ENCODE results near the gene SCAND1.
"Not testable (repeated sequence)": the region's sequence is repeated elsewhere in the genome, so short reads cannot be mapped to it uniquely, and the experiment has no call there.

SCAND1 gene

DNA sequence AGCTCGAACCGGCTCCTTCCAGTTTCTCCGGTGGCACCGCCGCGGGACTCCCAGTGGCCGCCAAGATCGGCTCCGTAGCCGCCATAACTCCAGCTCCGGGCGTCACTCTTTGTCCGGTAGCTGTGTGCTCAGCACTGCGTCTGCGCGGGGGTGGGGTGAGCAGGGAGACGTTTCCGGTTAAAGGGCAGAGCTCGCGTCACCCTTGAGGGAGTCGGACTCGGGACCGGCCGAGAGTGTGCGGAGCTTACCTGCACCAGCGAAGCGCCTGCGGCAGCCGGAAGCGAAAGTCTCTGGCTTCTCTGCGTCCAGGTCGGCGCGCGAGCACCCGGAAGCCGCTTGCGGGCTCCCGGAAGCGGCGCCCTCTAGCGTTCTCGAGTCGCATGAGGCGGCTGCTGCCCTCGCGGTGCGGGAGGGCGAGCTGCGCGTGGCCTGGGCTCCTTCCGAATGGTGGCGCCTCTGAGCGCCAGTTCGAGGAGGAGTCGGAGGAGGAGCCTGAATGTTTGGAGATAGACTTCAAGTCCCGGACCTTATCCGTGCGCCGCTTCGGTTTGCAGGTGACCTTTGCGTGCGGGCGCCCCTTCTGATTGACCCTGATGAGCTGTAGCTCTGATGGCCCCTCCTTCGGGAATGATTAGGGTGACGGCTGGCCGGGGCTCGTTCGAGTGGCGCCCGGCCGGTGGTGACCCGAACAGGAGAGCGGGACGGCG lies at the start of gene SCAND1:
Gene SCAND1 (minus strand): TSS at position 303 of the 707 bp plus-strand sequence. CDS start 218 bp downstream, at position 85.
- DNase-seq = peak; percentile 93

DNA sequence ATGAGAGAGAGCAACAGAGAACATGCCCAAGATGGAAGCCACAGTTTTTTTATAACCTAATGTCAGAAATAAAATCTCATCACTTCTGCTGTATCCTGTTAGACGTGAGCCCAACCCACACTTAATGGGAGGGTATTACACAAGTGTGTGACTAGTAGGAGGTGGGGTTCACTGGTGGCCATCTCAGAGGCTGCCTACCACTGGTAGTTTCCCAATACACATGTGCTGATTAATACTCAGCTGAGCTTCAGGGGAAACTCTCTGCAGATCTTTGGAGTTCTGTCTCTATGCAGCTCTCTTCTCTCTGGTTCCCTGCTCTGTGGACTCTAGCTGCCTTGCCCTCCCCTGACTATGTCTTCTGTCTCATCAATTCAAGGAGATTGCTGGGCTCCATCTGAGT lies 49.7 kb upstream of the SCAND1 start:
- DNase-seq = no peak

DNA sequence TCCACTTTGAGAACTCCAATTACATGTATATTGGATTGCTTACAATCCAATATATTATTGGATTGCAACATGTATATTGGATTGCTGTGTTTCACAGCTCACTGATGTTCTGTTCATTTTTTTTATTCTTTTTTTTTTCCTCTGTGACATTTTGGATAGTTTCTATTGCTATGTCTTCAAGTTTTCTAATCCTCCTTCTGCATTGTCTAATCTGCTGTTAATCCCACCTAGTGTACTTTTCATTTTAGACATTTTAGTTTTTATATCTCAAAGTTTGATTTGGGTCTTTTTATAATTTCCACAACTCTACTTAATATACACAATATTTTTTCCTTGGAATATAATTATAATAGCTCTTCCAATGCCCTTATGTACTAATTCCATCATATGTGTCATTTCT lies 48.6 kb upstream of the SCAND1 start:
- DNase-seq = no peak

DNA sequence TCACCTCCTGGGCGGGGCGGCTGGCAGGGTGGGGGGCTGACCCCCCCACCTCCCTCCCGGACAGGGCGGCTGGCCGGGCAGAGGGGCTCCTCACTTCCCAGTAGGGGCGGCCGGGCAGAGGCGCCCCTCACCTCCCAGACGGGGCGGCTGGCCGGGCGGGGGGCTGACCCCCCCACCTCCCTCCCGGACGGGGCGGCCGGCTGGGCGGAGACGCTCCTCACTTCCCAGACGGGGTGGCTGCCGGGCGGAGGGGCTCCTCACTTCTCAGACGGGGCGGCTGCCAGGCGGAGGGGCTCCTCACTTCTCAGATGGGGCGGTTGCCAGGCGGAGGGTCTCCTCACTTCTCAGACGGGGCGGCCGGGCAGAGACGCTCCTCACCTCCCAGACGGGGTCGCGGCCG lies 47.0 kb upstream of the SCAND1 start:
- not testable (repeated sequence) for DNase-seq

DNA sequence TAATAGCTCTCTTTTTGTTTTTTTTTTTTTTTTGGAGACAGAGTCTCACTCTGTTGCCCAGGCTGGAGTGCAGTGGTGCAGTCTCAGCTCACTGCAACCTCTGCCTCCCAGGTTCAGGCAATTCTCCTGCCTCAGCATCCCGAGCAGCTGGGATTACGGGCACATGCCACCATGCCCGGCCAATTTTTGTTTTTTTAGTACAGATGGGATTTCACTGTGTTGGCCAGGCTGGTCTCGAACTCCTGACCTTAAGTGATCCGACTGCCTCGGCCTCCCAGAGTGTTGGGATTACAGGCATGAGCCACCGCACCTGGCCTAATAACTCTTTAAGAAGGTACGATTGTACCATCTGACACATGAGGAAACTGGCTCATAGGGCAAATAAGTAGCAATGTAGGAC lies 42.2 kb upstream of the SCAND1 start:
- not testable (repeated sequence) for DNase-seq

DNA sequence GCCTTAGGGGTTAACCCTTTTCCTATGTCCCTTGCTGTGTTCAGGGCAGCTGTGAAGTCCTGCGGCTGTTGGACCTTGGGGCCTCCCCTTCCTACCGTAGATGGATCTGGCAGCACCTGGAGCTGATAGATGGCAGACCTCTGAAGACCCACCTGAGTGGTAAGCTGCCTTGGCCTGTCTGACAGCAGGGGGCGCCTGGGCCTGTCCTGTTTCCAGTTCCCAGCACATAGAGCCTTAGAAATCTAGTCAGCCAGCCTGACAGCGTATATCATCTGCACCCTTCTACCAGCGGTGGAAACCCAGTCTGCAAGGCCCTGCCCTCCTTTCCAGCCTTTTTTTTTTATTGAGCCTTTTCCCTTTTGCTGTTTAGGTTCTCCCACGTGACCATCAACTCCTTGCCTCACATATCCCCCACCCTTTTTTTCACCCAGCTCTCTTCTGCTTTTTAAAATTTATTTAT lies 40.7 kb upstream of the SCAND1 start:
- peak; percentile 66 for DNase-seq

DNA sequence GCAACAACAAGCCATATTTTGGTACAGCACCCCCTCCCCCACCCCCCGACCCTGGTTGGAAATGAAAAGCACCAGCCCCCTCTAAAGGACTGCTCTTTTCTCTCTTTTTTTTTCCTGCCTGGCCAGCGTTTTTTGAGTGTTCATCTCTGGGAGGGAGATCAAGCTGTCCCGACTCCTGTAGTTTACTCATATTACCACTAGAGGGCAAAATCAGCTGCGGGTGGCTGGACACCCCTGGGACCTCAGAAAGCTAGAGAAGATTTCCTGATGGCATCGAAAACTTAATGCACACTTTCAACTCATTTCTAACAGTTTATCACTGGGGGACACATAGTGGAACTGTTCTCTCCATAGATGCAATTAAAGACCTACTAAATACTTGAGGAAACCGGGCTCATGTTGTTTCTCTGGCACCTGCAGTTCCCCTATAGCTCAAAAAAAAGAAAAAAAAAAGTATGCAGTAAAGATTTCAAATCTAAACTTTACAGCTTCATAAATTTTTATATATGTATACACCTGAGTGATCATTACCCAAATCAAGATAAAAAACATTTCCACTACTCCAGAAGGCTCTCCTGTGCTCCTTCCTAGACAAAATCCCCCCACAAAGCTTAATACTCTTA lies 38.5 kb upstream of the SCAND1 start:
- DNase-seq = peak; percentile 62

DNA sequence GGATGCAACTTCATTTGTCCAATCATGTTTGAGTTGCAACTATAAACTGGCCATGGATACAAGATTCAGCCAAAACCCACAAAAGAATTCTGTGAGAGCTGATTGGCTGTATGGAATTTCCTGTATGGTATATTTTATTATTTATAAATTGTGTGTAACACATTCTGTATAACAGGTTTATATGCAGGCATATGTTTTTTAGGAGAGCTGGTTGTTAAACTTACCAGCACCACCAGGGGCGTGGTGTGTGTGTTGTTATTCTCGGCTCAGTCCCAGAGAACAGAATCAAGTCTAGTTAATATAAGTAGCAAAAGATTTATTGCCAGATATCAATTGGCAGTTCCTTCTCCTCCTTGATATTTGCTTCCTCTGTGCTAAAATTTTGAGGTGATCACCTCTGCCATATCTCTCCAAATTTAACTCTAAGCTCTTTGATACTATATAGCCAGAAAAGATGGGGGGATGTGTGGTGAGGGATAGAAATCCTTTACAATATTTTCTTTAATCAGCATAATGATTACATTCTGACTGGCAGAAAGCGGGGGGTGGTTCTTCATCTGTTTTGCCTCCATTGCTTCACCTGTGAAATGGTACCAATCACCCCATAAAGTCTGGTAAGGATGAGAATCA lies 37.0 kb upstream of the SCAND1 start:
- DNase-seq = no peak

DNA sequence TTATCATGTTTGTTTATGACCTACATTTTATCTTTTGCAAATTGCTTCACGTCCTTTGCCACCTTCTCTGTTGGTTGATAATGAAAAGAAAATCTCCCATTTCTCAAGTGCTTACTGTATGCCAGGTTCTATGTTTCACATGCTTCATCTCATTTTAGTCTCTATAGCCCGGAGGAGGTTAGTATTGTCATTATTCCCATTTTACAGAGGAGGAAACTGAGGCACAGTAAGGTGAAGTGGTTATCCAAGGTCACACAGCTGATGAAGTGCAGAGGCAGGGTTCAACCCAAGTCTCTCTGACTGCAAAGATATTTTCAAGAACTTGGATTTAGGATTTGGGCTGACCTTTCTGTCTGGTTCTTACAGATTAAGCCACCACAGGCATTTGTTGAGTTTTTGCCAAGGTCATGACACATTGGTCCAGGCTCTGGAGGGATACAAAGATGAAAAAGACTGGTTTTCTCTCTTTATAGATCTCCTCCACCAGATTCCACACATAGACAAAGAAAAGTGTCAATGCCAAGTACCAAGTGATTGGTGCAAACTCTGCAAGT lies 34.7 kb upstream of the SCAND1 start:
- DNase-seq = no peak

DNA sequence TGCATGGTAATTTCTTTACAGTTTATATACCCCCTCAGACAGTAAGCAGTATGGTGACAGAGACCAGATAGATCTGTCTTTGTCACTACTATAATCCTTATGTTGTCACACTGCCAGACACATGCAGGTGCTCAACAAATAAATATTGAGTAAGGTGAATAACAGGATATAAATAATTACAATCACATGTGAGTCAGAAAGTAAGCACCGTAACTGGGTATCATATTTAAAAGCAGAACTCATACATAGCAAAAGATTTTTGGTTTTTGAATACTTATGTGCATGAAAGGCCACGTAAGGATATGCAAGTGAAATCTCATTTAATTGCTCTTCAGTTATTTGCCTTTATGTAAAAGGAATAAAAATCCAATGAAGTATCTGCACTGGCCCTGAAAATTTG lies 31.5 kb upstream of the SCAND1 start:
- no peak for DNase-seq

DNA sequence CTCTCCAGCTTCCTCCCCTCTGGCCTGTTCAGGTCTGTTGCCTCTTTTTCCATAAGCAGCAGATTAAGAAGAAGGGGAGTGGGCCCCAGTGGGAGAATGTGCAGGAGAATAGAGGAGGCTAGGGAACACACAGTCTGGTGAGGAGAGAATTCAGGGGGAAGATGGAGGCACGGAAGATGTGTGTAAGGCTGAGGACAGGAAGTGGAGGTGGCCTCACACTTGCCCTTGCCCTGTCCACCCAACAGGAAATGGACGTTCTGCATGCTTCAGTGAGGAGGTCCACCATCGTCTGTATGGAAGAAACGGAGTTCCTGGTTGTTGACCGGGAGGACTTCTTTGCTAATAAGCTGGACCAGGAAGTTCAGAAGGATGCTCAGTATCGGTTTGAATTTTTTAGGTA lies 30.1 kb upstream of the SCAND1 start:
- DNase-seq = no peak

DNA sequence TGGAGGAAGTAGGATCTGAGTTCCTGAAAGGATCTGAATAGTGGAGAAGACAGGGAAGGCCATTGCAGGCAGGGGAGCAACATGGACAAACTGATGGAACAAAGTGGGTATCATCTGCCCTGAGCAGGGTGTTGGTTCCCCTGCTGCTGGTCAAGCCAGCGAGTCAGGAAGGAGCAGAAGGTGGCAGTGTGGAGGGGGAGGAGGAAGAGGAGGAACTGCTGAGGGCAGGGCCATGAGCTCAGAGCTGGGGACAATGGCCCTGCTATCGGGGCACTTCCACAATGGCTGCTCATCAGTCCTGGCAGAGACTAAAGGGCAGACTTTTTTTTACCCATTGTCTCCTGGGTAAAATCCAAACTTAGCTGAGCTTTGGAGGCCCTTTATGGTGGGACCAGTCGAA lies 27.7 kb upstream of the SCAND1 start:
- no peak for DNase-seq

DNA sequence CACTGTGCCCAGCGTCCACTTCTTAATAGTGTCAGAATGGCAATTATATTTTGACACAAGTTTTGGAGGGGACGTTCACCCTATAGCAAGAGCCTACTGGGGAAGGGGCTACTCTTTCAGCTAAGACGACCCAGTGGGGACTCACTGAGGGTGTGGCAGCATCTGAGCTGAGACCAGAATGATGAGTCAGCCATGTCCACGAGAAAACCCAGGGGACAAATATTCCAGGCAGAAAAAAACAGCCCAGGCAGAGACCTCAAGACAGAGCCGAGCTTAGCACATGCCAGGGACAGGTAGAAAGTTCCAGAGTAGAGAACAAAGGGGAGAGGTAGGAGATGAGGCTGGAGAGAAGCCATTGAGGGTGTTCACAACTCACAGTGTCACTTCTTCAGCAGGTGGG lies 25.2 kb upstream of the SCAND1 start:
- DNase-seq = no peak

DNA sequence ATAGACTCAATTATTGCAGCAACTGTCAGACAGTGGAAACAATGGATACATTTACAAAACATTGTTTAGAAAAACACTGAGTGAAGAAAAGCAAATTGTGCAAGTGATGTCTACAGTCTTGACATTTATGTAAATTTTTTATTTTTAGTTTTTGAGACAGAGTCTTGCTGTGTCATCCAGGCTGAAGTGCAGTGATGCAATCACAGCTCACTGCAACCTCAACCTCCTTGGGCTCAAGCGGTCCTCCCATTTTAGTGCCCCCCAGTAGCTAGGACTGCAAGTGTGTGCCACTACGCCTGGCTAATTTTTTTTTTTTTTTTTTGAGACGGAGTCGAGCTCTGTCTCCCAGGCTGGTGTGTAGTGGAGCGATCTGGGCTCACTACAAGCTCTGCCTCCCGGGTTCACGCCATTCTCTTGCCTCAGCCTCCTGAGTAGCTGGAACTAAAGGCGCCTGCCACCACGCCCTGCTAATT lies 23.8 kb upstream of the SCAND1 start:
- DNase-seq = no peak

DNA sequence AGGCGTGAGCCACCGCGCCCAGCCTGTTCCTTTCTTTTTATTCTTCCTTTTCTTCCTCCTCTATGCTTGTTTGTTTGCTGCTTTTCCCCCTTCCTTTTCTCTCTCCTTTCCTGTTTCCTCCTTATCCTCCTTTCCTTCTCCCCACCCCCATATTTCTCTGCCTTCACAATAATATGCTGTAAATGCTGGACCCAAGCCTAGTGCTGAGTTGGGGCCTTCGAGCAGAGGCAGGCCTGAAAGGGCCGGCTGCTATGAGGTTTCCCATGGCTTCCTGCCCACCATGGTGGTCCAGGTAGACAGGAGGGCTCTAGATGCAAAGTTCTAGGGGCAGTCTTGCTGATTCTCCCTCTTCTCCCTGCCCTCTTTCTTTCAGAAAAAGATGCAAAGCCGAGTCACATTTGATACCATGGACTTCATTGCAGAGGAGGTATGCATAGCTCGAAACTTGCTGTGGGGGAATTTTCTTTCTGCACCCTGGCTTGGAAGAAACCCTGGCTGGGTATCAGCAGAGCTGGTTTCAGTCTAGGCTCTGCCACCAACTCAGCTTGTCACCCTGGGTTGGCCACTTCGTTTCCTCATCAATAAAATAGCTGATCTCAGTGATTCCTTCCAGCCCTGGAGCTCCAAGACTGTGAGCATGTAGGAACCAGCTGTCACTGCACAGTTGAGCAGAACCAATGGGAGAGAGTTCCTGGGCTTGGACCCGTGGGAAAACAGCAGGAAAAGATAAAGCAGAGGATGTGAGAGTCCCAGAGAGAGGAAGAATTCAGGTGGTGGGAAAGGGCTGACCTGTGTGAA lies 21.5 kb upstream of the SCAND1 start:
- no peak for DNase-seq

DNA sequence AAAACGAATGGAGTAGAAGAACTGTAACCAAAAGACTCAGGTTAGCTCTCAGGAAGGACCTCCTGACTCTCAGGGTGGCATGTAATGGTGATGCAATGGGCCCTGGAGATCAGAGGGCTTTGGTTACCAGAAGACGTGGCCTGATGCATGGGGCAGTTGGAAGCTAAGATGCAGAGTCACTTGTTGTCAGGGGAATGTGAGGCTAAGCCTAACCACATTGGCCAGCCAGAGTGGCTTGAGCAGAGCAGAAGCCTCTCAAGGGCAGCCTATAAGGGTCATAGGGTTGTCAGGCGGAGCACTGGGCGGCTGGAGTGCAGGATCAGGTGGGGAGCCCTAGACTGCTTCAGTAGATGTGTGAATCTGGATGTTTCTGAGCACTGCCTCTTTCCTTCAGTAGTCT lies 20.0 kb upstream of the SCAND1 start:
- no peak for DNase-seq

DNA sequence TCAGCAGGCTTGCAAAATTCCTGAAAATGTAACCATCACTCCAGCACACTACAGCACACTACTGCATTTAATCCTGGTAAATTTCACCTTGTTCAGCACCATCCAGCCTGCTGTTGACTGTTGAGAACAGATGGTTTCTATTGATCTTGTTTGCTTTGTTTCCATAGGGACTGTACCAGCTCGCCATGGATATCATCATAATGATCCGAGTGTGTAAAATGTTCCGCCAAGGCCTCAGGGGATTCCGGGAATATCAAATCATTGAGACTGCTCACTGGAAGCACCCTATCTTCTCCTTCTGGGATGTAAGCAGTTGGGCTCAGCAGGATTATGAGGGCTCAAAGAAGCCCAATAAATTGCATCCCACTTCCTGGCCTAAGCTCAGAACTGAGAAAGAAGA lies 18.2 kb upstream of the SCAND1 start:
- peak; percentile 51 for DNase-seq

DNA sequence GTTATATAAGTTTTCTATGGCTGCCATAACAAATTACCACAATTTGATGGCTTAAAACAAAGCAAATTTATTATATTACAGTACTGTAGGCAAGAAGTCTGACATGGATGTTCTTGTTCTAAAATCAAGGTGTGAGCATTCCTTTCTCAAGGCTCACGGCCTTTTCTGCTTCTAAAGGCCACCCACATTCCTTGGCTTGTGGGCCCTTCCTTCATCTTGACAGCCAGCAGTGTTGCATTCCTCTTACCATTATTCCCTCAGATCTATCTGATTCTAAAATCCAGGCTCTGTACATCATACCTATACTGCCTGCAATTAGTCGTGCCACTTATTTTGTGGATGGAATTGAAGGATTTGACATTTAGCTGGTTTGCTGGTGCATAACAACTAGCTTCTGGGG lies 17.7 kb upstream of the SCAND1 start:
- no peak for DNase-seq

DNA sequence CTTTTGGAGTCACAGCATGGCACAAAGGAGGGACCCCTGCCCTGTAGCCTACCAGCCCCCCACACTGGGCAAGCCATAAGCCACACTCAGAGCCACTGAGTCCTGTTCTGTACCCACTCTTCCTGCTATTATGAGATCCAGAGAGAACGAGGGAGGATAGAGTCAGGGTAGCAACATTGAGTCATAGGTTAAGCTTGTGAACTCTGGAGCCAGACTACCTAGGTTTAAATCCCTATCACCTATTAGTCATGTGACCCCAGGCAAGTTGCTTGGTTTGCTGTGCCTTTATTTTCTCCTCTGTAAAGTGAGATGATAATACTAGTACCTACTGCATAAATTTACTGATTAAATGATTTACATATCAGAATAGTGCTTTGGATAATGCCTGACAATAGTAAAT lies 14.6 kb upstream of the SCAND1 start:
- no peak for DNase-seq

DNA sequence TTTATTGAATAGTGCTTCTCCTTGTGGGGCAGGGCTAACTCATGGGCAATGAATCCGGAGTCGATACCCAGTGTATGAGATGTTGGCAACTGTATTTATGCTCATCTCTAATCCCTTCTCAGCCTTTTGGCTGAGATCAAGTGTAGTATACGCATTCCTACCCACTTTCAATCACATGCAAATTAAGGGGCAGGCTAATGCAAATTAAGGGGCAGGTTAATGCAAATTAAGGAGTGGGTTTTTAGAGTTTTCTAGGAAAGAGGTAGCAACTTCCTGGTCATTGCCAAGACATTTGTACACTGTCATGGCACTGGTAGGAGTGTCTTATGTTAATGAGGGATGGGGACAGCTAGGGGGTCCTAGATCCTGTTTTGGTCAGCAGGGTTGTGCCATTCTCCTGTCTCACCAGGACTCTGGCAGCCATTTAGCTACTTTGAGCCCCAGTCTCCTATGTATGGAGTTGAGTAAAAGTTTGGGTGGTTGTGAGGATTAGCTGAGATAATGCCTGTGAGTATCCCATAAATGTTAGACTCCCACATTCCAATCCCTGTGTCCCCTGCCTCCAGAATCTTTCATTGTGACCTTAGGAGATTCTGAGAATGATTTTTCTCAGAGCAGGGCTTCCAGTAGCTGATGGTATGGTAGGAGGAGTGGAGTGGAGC lies 13.8 kb upstream of the SCAND1 start, which contains the start of gene CNBD2:
Gene CNBD2 (plus strand): TSS at position 612 of the 662 bp plus-strand sequence. CDS start 173 bp downstream, outside the sequence.
- no peak for DNase-seq

DNA sequence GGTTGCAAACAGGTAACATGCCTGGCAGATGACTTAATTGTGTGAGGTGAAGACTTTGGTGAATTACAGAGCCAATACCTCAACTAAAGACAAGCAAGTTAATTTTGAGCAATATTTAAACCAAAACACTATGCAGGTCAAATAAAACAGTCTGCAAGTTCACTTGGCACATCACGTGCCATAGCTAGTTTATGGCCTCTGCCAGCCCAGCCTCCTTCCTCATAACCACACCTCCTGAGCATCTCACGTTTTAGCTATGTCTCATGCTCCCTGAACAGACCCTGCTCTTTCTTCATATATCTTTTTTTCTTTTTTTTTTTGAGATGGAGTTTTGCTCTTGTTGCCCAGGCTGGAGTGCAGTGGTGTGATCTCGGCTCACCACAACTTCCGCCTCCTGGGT lies 9.6 kb upstream of the SCAND1 start:
- DNase-seq = no peak

DNA sequence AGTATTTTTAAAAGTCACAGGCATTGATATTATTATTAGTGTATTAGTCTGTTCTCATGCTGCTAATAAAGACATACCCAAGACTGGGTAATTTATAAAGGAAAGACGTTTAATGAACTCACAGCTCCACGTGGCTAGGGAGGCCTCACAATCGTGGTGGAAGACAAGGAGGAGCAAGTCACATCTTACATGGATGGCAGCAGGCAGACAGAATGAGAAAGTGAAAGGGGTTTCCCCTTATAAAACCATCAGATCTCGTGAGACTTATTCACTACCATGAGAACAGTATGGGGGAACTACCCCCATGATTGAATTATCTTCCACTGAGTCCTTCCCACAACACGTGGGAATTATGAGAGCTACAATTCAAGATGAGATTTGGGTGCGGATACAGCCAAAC lies 5.0 kb upstream of the SCAND1 start:
- not testable (repeated sequence) for DNase-seq

Measured in NCI-H1092 (cell line).